ENCODE data around the gene ACSM6. TPM values are rescaled to one million over a fixed set of nuclear protein-coding genes. Genes with fewer than 3 reads are reported as not detected.
"Not testable (repeated sequence)": the region's sequence is repeated elsewhere in the genome, so short reads cannot be mapped to it uniquely, and the experiment has no call there.

Gene ACSM6
- polyA plus RNA-seq, 1 of the 3 experiments (the other 2 are of a cell fraction), result not detected

DNA sequence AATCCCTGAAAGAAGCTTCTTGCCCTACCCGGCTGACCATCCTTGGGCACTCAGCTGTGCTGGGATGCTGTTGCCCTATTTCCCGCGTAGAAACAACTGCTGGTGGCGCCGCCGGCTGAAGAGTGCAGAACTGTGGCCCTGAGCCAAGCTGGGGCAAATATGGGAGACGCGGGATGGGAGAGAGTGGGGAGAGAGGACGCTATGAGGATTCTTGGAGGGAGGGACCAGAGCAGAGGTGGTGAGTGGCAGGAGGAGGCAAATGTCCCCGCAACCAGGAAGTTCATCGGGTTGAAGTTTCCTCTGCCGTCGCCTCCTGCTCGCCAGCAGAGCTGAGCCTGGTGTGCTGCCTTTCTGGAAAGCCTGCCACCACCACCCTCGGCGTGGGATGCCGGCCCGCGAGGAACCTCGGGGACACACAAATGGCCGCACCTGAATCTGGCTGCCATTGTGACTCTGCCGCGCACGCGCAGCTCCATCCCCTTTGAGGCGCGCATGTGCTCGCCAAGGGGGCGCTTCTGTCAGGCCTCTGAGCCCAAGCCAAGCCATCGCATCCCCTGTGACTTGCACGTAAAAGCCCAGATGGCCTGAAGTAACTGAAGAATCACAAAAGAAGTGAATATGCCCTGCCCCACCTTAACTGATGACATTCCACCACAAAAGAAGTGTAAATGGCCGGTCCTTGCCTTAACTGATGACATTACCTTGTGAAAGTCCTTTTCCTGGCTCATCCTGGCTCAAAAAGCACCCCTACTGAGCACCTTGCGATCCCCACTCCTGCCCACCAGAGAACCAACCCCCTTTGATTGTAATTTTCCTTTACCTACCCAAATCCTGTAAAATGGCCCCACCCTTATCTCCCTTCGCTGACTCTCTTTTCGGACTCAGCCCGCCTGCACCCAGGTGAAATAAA is 36.9 kb downstream of the ACSM6 start:
- Histone ChIP-seq H3F3A (replicated peaks; ENCODE audit: insufficient read depth) (peaks cover 38% of the 10 kb centered on the region), H3K4me2 (peak overlapping the region; percentile 74), H3K4me1 (ENCODE audit: control insufficient read depth in 1 of 2, insufficient read depth in 2 of 2, low read depth in 1 of 2, low read length in 1 of 2) (peaks cover 5 to 23% of the 10 kb centered on the region in 2 experiments; a peak in 3 of 4 replicates), H3K27ac (ENCODE audit: low read depth in 2 of 2, low read length in 1 of 2) (peak overlapping the region; percentile 82 to 99), H3K4me3 (ENCODE audit: low read depth in 2 of 2, low read length in 1 of 2) (peak overlapping the region in 1 of 2 experiments; percentile 31; a peak in 1 of 4 replicates)
- TF ChIP-seq NRF1 (IDR thresholded peaks at IDR 0.05; ENCODE audit: low read depth, low read length), result peak; percentile 58; the same call in 1 of the 2 replicates
- H3K36me3 ChIP-seq (replicated peaks in 1 of 2; ENCODE audit: control insufficient read depth in 1 of 2, insufficient read depth in 2 of 2, low read length in 1 of 2); H3K79me2 ChIP-seq (ENCODE audit: insufficient read depth); H3K9me3 ChIP-seq; POLR2A ChIA-PET; H3K27me3 ChIP-seq (ENCODE audit: insufficient read depth); H3K9ac ChIP-seq; H2AFZ ChIP-seq (ENCODE audit: low read depth); H3K9me2 ChIP-seq; H4K20me1 ChIP-seq (ENCODE audit: insufficient read depth): not testable (repeated sequence)
- 77% methylated on average over 29 of the region's 36 CpGs for WGBS (ENCODE audit: low lambda C conversion rate)
- peak; percentile 69 for DNase-seq
- CTCF ChIA-PET, result interaction anchor here (1.1 to 2.2 kb wide), 4 partner anchors 12 to 46 kb away, joined by 4 to 7 read pairs (median 4); no protein-coding TSS in a partner anchor

DNA sequence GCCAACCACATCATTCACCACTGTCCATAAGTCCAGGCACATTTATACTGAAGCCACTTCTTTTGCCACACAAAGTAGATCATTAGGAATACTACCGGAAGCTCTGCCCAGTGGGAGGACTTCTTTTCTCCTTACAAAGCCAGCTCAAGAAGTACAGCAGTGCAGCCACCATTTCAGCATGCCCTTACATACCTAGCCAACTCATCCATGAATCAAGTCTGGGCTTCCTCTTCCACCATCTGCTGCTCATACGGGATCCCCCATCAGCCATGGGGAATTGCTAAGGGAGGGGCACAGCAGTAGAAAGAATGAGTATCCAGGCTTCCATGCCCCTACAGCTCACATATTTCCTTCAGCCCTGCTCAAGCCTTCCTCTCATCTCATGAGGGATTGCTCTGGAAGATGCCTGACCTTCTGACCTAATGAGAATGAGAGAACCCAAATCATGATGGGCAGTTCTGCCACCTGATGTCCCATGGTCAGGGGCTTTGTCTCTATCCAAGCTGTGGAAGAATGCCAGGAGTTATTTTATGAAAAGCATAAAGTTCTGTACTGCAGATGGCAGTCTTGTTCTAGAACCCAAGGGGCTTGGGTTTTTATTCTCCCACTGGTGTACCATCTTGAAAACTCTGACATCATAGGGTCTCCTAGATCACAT is 39.5 kb downstream of the ACSM6 start:
- Histone ChIP-seq H3K4me1 (ENCODE audit: control insufficient read depth in 1 of 2, insufficient read depth in 2 of 2, low read depth in 1 of 2, low read length in 1 of 2) (peaks cover 5 to 17% of the 10 kb centered on the region in 2 experiments; a peak in 3 of 4 replicates), H3K4me2 (no peak overlapping the region)
- POLR2A ChIA-PET, result no interaction called here

More for the DNA sequence above, 39.5 kb downstream of the ACSM6 start:
- H2AFZ ChIP-seq (ENCODE audit: low read depth), result no peak overlapping the region
- TF ChIP-seq SMC3 (IDR thresholded peaks at IDR 0.05; ENCODE audit: low read depth, low read length) (no peak), TEAD4 (IDR thresholded peaks at IDR 0.05; ENCODE audit: borderline replicate concordance, insufficient read depth) (no peak), FOXM1 (IDR thresholded peaks at IDR 0.05; ENCODE audit: low read depth) (no peak), NRF1 (IDR thresholded peaks at IDR 0.05; ENCODE audit: low read depth, low read length) (no peak), YY1 (IDR thresholded peaks at IDR 0.05; ENCODE audit: low read depth) (no peak), RAD21 (IDR thresholded peaks at IDR 0.05; ENCODE audit: low read length) (no peak), FOSL2 (IDR thresholded peaks at IDR 0.05; ENCODE audit: borderline replicate concordance, low read depth) (no peak)
- TF ChIP-seq, protein P1, sequence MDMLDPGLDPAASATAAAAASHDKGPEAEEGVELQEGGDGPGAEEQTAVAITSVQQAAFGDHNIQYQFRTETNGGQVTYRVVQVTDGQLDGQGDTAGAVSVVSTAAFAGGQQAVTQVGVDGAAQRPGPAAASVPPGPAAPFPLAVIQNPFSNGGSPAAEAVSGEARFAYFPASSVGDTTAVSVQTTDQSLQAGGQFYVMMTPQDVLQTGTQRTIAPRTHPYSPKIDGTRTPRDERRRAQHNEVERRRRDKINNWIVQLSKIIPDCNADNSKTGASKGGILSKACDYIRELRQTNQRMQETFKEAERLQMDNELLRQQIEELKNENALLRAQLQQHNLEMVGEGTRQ (IDR thresholded peaks at IDR 0.05; ENCODE audit: borderline replicate concordance, low read depth, low read length), result no peak
- TF ChIP-seq, protein P2, sequence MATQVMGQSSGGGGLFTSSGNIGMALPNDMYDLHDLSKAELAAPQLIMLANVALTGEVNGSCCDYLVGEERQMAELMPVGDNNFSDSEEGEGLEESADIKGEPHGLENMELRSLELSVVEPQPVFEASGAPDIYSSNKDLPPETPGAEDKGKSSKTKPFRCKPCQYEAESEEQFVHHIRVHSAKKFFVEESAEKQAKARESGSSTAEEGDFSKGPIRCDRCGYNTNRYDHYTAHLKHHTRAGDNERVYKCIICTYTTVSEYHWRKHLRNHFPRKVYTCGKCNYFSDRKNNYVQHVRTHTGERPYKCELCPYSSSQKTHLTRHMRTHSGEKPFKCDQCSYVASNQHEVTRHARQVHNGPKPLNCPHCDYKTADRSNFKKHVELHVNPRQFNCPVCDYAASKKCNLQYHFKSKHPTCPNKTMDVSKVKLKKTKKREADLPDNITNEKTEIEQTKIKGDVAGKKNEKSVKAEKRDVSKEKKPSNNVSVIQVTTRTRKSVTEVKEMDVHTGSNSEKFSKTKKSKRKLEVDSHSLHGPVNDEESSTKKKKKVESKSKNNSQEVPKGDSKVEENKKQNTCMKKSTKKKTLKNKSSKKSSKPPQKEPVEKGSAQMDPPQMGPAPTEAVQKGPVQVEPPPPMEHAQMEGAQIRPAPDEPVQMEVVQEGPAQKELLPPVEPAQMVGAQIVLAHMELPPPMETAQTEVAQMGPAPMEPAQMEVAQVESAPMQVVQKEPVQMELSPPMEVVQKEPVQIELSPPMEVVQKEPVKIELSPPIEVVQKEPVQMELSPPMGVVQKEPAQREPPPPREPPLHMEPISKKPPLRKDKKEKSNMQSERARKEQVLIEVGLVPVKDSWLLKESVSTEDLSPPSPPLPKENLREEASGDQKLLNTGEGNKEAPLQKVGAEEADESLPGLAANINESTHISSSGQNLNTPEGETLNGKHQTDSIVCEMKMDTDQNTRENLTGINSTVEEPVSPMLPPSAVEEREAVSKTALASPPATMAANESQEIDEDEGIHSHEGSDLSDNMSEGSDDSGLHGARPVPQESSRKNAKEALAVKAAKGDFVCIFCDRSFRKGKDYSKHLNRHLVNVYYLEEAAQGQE (IDR thresholded peaks at IDR 0.05; ENCODE audit: low read depth, low read length), result no peak
- H3K9me2 ChIP-seq, result no peaks in the 10 kb centered on the region
- CTCF ChIA-PET, result interaction anchor here (1.0 to 2.0 kb wide), 4 partner anchors 10 to 100 kb away, joined by 3 to 12 read pairs (median 4); no protein-coding TSS in a partner anchor
- peaks cover 40% of the 10 kb centered on the region for H3F3A ChIP-seq (replicated peaks; ENCODE audit: insufficient read depth)
- H3K79me2 ChIP-seq (ENCODE audit: insufficient read depth), result no peaks in the 10 kb centered on the region
- no peak overlapping the region for H3K27ac ChIP-seq (ENCODE audit: low read depth in 2 of 2, low read length in 1 of 2)
- DNase-seq, result no peak
- no peak overlapping the region for H3K9ac ChIP-seq
- no peaks in the 10 kb centered on the region for H3K27me3 ChIP-seq (ENCODE audit: insufficient read depth)
- 85% methylated on average over 2 of the region's 2 CpGs for WGBS (ENCODE audit: low lambda C conversion rate)
- no peak overlapping the region for H3K4me3 ChIP-seq (ENCODE audit: low read depth in 2 of 2, low read length in 1 of 2)
- H3K36me3 ChIP-seq (replicated peaks in 1 of 2; ENCODE audit: control insufficient read depth in 1 of 2, insufficient read depth in 2 of 2, low read length in 1 of 2), result peaks cover 0 to 6% of the 10 kb centered on the region in 2 experiments
- H3K9me3 ChIP-seq, result no peaks in the 10 kb centered on the region
- H4K20me1 ChIP-seq (ENCODE audit: insufficient read depth), result no peaks in the 10 kb centered on the region
